ENCODE results near the gene COX6A2. TPM values are rescaled to one million over a fixed set of nuclear protein-coding genes. Genes with fewer than 3 reads are reported as not detected.
A peak's percentile ranks its signal among the peaks of the same experiment; 100 is the strongest.

Gene COX6A2
- total RNA-seq, 2 experiments from 2014 or later: not detected

GRCh38 chr16:31460582-31461002 lies 32.4 kb upstream of the COX6A2 start:
- Mint-ChIP-seq H3K4me3 (peak overlapping the region; percentile 94), H3K9me3 (no peaks in the 10 kb centered on the region), H3K36me3 (ENCODE audit: low read depth) (peaks cover 36% of the 10 kb centered on the region), H3K4me1 (ENCODE audit: low read depth) (peaks cover 41% of the 10 kb centered on the region), H3K27me3 (no peaks in the 10 kb centered on the region), H3K27ac (peak overlapping the region; percentile 98)
- DNase-seq (peak in 5 of 14 experiments; percentile 29 to 75 (median 68)), ATAC-seq (ENCODE audit: poor library complexity) (no peak)
- ChIA-PET CTCF (interaction anchor here (0.6 to 6.2 kb wide), 16 partner anchors 14 to 456 kb away, joined by 3 to 27 read pairs (median 4); partner anchors contain the start of genes RUSF1 and ZNF843), POLR2A (interaction anchor here (0.7 to 4.4 kb wide), 22 partner anchors 11 to 463 kb away, joined by 3 to 69 read pairs (median 6); partner anchors contain the start of genes FUS, KAT8, RUSF1 and STX4)
- Histone ChIP-seq H3K27ac (ENCODE audit: low read depth in 1 of 2, low read length in 2 of 2) (peak overlapping the region in 1 of 2 donors; percentile 98), H3K4me3 (ENCODE audit: low read length) (peak overlapping the region; percentile 40), H3K9me3 (ENCODE audit: control insufficient read depth in 1 of 2, insufficient read depth in 1 of 2, low read length in 2 of 2) (peaks cover 0 to 6% of the 10 kb centered on the region in 2 experiments), H3K27me3 (ENCODE audit: control insufficient read depth in 1 of 2, insufficient read depth in 2 of 2, low read length in 2 of 2) (no peaks in the 10 kb centered on the region), H3K4me1 (ENCODE audit: insufficient read depth, low read length) (peaks cover 48% of the 10 kb centered on the region), H3K36me3 (ENCODE audit: insufficient read depth, low read length) (peaks cover 23% of the 10 kb centered on the region)
- intact Hi-C loops (cut with DNase I, micrococcal nuclease): loop anchor here (1.0 kb wide), 2 partner anchors 16 to 235 kb away; no protein-coding TSS in a partner anchor
- TF ChIP-seq, protein P1, sequence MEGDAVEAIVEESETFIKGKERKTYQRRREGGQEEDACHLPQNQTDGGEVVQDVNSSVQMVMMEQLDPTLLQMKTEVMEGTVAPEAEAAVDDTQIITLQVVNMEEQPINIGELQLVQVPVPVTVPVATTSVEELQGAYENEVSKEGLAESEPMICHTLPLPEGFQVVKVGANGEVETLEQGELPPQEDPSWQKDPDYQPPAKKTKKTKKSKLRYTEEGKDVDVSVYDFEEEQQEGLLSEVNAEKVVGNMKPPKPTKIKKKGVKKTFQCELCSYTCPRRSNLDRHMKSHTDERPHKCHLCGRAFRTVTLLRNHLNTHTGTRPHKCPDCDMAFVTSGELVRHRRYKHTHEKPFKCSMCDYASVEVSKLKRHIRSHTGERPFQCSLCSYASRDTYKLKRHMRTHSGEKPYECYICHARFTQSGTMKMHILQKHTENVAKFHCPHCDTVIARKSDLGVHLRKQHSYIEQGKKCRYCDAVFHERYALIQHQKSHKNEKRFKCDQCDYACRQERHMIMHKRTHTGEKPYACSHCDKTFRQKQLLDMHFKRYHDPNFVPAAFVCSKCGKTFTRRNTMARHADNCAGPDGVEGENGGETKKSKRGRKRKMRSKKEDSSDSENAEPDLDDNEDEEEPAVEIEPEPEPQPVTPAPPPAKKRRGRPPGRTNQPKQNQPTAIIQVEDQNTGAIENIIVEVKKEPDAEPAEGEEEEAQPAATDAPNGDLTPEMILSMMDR (IDR thresholded peaks at IDR 0.05): peak; percentile 73

GRCh38 chr16:31459687-31460581 lies 31.8 kb upstream of the COX6A2 start:
- DNase-seq (peak; percentile 100), ATAC-seq (ENCODE audit: poor library complexity) (peak; percentile 77)
- Mint-ChIP-seq H3K27ac (peak overlapping the region; percentile 98), H3K9me3 (no peaks in the 10 kb centered on the region), H3K4me3 (peak overlapping the region; percentile 94), H3K4me1 (ENCODE audit: low read depth) (peaks cover 48% of the 10 kb centered on the region), H3K27me3 (no peaks in the 10 kb centered on the region), H3K36me3 (ENCODE audit: low read depth) (peaks cover 29% of the 10 kb centered on the region)
- peak overlapping the region; percentile 98 to 99 for H3K27ac ChIP-seq (ENCODE audit: low read depth in 1 of 2, low read length in 2 of 2)
- CTCF ChIA-PET: interaction anchor here (0.7 to 6.2 kb wide), 17 partner anchors 15 to 421 kb away, joined by 3 to 27 read pairs (median 4); partner anchors contain the start of genes RUSF1 and ZNF843
- H3K27me3 ChIP-seq (ENCODE audit: control insufficient read depth in 1 of 2, insufficient read depth in 2 of 2, low read length in 2 of 2): no peaks in the 10 kb centered on the region
- H3K36me3 ChIP-seq (ENCODE audit: insufficient read depth, low read length): peaks cover 24% of the 10 kb centered on the region
- POLR2A ChIA-PET: interaction anchor here (0.5 to 4.4 kb wide), 30 partner anchors 12 to 646 kb away, joined by 3 to 69 read pairs (median 5); partner anchors contain the start of genes FUS, KAT8, RUSF1 and STX4
- H3K9me3 ChIP-seq (ENCODE audit: control insufficient read depth in 1 of 2, insufficient read depth in 1 of 2, low read length in 2 of 2): peaks cover 0 to 6% of the 10 kb centered on the region in 2 experiments
- peaks cover 55% of the 10 kb centered on the region for H3K4me1 ChIP-seq (ENCODE audit: insufficient read depth, low read length)
- intact Hi-C loops (cut with DNase I, micrococcal nuclease): loop anchor here (1.0 to 5.0 kb wide), 10 partner anchors 16 to 537 kb away; partner anchors contain the start of genes RUSF1 (in 2 of the 2), FBXL19 (in 1 of the 2), ZNF646 (in 1 of the 2) and ZNF668 (in 1 of the 2)
- TF ChIP-seq, protein P1 (IDR thresholded peaks at IDR 0.05): no peak
- H3K4me3 ChIP-seq (ENCODE audit: low read length): peak overlapping the region; percentile 97
